HCT116 (cell line): ENCODE results near the gene APBB2. TPM values are rescaled to one million over a fixed set of nuclear protein-coding genes. Genes with fewer than 3 reads are reported as not detected.

Experiments
- ATAC-seq: fragments of 200-7000 bp; cut with Tn5 transposase; 2 replicates; pipeline ENCODE4 v1.9.1; 2020; ENCODE audit warnings: mild to moderate bottlenecking, moderate library complexity
- BruUV-seq: library from RNA; stranded (reverse); fragments of 400-500 nt; replicated peaks from 2 replicates; lab custom pipeline; 2021; lab: Mats Ljungman, UMichigan
- CTCF ChIA-PET: fragments of 300-600 bp; sonication (Branson Sonifier 250); formaldehyde crosslinking; loops from one replicate; lab custom pipeline; 2021; ENCODE audit warnings: antibody characterized with exemption; lab: Charles Lee
- POLR2A ChIA-PET: fragments of 300-600, 350-600 bp; sonication (Branson Sonifier 250); formaldehyde crosslinking; loops from one replicate; lab custom pipeline; 2021; ENCODE audit warnings: antibody characterized with exemption; lab: Charles Lee
- RAD21 ChIA-PET, 2 experiments: fragments of 300-600 bp; sonication (Branson Sonifier 250); formaldehyde crosslinking; loops; one replicate each; lab custom pipeline; 2023; ENCODE audit warnings: low total read pairs in 2 of 2; ENCODE audit not compliant: uncharacterized antibody in 2 of 2, unreplicated experiment in 2 of 2, low non-redundant PET in 1 of 2; lab: Charles Lee
- DNase-seq: peaks from one replicate; pipeline ENCODE4 v3.0.0-alpha.2; 2010; ENCODE audit warnings: low read depth, low spot score
- H2AFZ ChIP-seq: fragments of 200-600 bp; shearing (Covaris generic), sonication (generic); 2 replicates; pipeline ENCODE4 v1.6.1; 2017; ENCODE audit warnings: low read depth, mixed run types, mixed read lengths, antibody characterized with exemption, low read length; ENCODE audit not compliant: poor library complexity, severe bottlenecking
- H3K27ac ChIP-seq: 2 replicates; pipeline ENCODE4 v1.5.1; 2012; ENCODE audit warnings: low read depth, low read length
- H3K27me3 ChIP-seq: fragments of 200-600 bp; sonication (generic); 2 replicates; pipeline ENCODE4 v1.6.1; 2016; ENCODE audit warnings: mixed run types, low read length, mixed read lengths; ENCODE audit not compliant: insufficient read depth
- H3K36me3 ChIP-seq, 2 experiments: fragments of 200-500 bp in 1 of 2; fragments of 200-600 bp in 1 of 2; sonication (Bioruptor generic) in 1 of 2; sonication (generic) in 1 of 2; 2 replicates each; pipeline versions ENCODE4 v1.5.1 to v1.6.1; 2014 to 2016; ENCODE audit warnings: low read length in 2 of 2, inconsistent platforms in 1 of 2, mixed read lengths in 1 of 2, mixed run types in 1 of 2; ENCODE audit not compliant: insufficient read depth in 2 of 2, control insufficient read depth in 1 of 2
- H3K4me1 ChIP-seq, 2 experiments: fragments of 200-600 bp in 1 of 2; sonication (generic) in 1 of 2; 2 replicates each; pipeline versions ENCODE4 v1.5.1 to v1.6.1; 2012 to 2017; ENCODE audit warnings: low read length in 2 of 2, inconsistent platforms in 1 of 2, mild to moderate bottlenecking in 1 of 2, mixed read lengths in 1 of 2, mixed run types in 1 of 2, moderate library complexity in 1 of 2; ENCODE audit not compliant: insufficient read depth in 2 of 2, control insufficient read depth in 1 of 2
- H3K4me2 ChIP-seq: fragments of 200-600 bp; sonication (generic); 2 replicates; pipeline ENCODE4 v1.6.1; 2017; ENCODE audit warnings: mixed run types, low read length, mixed read lengths
- H3K4me3 ChIP-seq, 2 experiments: fragments of 200-600 bp in 1 of 2; sonication (generic) in 1 of 2; replicated peaks in 1 of 2; 2 replicates each; pipeline ENCODE4 v1.5.1; 2011 to 2016; ENCODE audit warnings: low read length in 2 of 2, control low read depth in 1 of 2, low read depth in 1 of 2, mild to moderate bottlenecking in 1 of 2, mixed read lengths in 1 of 2, mixed run types in 1 of 2
- H3K79me2 ChIP-seq: fragments of 200-600 bp; sonication (generic); 2 replicates; pipeline ENCODE4 v1.6.1; 2017; ENCODE audit warnings: mild to moderate bottlenecking, mixed run types, low read length, moderate library complexity, mixed read lengths; ENCODE audit not compliant: insufficient read depth
- H3K9ac ChIP-seq: fragments of 200-600 bp; sonication (generic); 2 replicates; pipeline ENCODE4 v1.6.1; 2016; ENCODE audit warnings: low read length, mixed read lengths
- H3K9me2 ChIP-seq: fragments of 200-600 bp; sonication (generic), shearing (Covaris generic); 2 replicates; pipeline ENCODE4 v1.6.1; 2017; ENCODE audit warnings: mixed run types, mild to moderate bottlenecking, moderate library complexity; ENCODE audit not compliant: insufficient read depth
- H3K9me3 ChIP-seq, 2 experiments: fragments of 200-500 bp in 1 of 2; fragments of 200-600 bp in 1 of 2; sonication (Bioruptor generic) in 1 of 2; sonication (generic) in 1 of 2; 2 replicates each; pipeline ENCODE4 v1.6.1; 2014 to 2017; ENCODE audit warnings: low read length in 2 of 2, mixed read lengths in 2 of 2, inconsistent platforms in 1 of 2, low read depth in 1 of 2, mild to moderate bottlenecking in 1 of 2, mixed run types in 1 of 2, moderate library complexity in 1 of 2; ENCODE audit not compliant: control insufficient read depth in 1 of 2, insufficient read depth in 1 of 2
- H4K20me1 ChIP-seq: fragments of 200-600 bp; sonication (generic), shearing (Covaris generic); 2 replicates; pipeline ENCODE4 v1.6.1; 2017; ENCODE audit warnings: mixed run types, mild to moderate bottlenecking, moderate library complexity; ENCODE audit not compliant: insufficient read depth
- ATF3 ChIP-seq: IDR thresholded peaks from 2 replicates; pipeline ENCODE4 v1.6.1; 2012
- CBX3 ChIP-seq: IDR thresholded peaks from 2 replicates; pipeline ENCODE4 v1.6.1; 2012; ENCODE audit warnings: low read depth
- CEBPB ChIP-seq: IDR thresholded peaks from 2 replicates; pipeline ENCODE4 v1.6.1; 2012; ENCODE audit warnings: low read depth
- CTCF ChIP-seq, 3 experiments: fragments of 200-600 bp in 1 of 3; sonication (generic) in 1 of 3; IDR thresholded peaks in 2 of 3; conservative IDR thresholded peaks in 1 of 3; 2 replicates each; pipeline ENCODE4 v1.5.1; 2012 to 2017; ENCODE audit warnings: low read depth in 2 of 3, low read length in 2 of 3, antibody characterized with exemption in 1 of 3, borderline replicate concordance in 1 of 3, control low read depth in 1 of 3, mild to moderate bottlenecking in 1 of 3, mixed read lengths in 1 of 3, mixed run types in 1 of 3, moderate library complexity in 1 of 3; ENCODE audit not compliant: insufficient read depth in 1 of 3
- ELF1 ChIP-seq: IDR thresholded peaks from 2 replicates; pipeline ENCODE4 v1.6.1; 2012; ENCODE audit warnings: low read depth, borderline replicate concordance
- EZH2 ChIP-seq: fragments of 200-600 bp; sonication (generic); IDR thresholded peaks from 2 replicates; pipeline ENCODE4 v1.6.1; 2017; ENCODE audit warnings: antibody characterized with exemption, mixed run types
- FOSL1 ChIP-seq: IDR thresholded peaks from 2 replicates; pipeline ENCODE4 v1.6.1; 2012; ENCODE audit warnings: low read depth
- JUND ChIP-seq: IDR thresholded peaks from 2 replicates; pipeline ENCODE4 v1.6.1; 2012
- POLR2A ChIP-seq: IDR thresholded peaks from 2 replicates; pipeline ENCODE4 v1.7.0; 2011; ENCODE audit warnings: borderline replicate concordance; ENCODE audit not compliant: insufficient read depth, insufficient read length; ENCODE audit errors: extremely low read depth
- POLR2AphosphoS5 ChIP-seq: IDR thresholded peaks from 2 replicates; pipeline ENCODE4 v1.6.1; 2011; ENCODE audit warnings: mild to moderate bottlenecking, low read depth, low read length, moderate library complexity
- RAD21 ChIP-seq: IDR thresholded peaks from 2 replicates; pipeline ENCODE4 v1.6.1; 2012; ENCODE audit warnings: low read depth, mild to moderate bottlenecking
- SRF ChIP-seq: IDR thresholded peaks from 2 replicates; pipeline ENCODE4 v1.6.1; 2012; ENCODE audit warnings: low read depth
- TCF7L2 ChIP-seq: IDR thresholded peaks from 2 replicates; pipeline ENCODE4 v1.7.0; 2011; ENCODE audit warnings: borderline replicate concordance, inconsistent platforms; ENCODE audit not compliant: insufficient read depth, insufficient read length; ENCODE audit errors: extremely low read depth
- ZBTB33 ChIP-seq: IDR thresholded peaks from 2 replicates; pipeline ENCODE4 v1.6.1; 2011; ENCODE audit warnings: mild to moderate bottlenecking, low read length, moderate library complexity; ENCODE audit not compliant: insufficient replicate concordance; ENCODE audit errors: extremely low read depth
- ZFX ChIP-seq: fragments of 450-650 bp; IDR thresholded peaks from 2 replicates; pipeline ENCODE4 v1.6.1; 2017
- ZNF274 ChIP-seq: fragments of 200-500 bp; sonication (Bioruptor generic); IDR thresholded peaks from 2 replicates; pipeline ENCODE4 v1.6.1; 2014; ENCODE audit warnings: mild to moderate bottlenecking, low read depth, low read length, inconsistent platforms
- intact Hi-C: fragments of 100-400 bp; cut with micrococcal nuclease; formaldehyde crosslinking; loops from 2 replicates; pipeline ENCODE4 v1.10.0; 2022
- total RNA-seq: library from RNA; stranded (reverse); gene quantifications from one replicate; pipeline ENCODE4 v1.2.1, GENCODE V29; 2021; ENCODE audit not compliant: unreplicated experiment

Gene APBB2
- total RNA-seq, 1 experiment from 2014 or later: 72.5 TPM

- Histone ChIP-seq H3K4me2 (no peak overlapping the region), H3K79me2 (no peaks in the 10 kb centered on the region), H3K9me3 (no peaks in the 10 kb centered on the region)
- ATAC-seq: no peak
- RAD21 ChIA-PET: no interaction called here
- TF ChIP-seq CBX3 (no peak), CEBPB (no peak), CTCF (IDR thresholded peaks at IDR 0.05 in 2 of 3, conservative IDR thresholded peaks at IDR 0.05 in 1 of 3; ENCODE audit: borderline replicate concordance in 1 of 3, insufficient read depth in 1 of 3, low read depth in 2 of 3, low read length in 2 of 3) (no peak), POLR2AphosphoS5 (no peak), FOSL1 (no peak), ATF3 (no peak), ZNF274 (no peak), JUND (no peak), TCF7L2 (no peak), SRF (no peak), EZH2 (no peak), ELF1 (no peak), POLR2A (no peak), ZFX (no peak), ZBTB33 (no peak), RAD21 (no peak)
- TF ChIP-seq, all 23 proteins: peak for 0
- Histone ChIP-seq H3K4me3 (no peak overlapping the region), H3K27ac (no peak overlapping the region), H2AFZ (no peak overlapping the region), H3K36me3 (peaks cover 0 to 17% of the 10 kb centered on the region in 2 experiments; a peak in 1 of 4 replicates), H3K4me1 (no peaks in the 10 kb centered on the region), H3K27me3 (no peaks in the 10 kb centered on the region), H3K9me2 (no peaks in the 10 kb centered on the region), H3K9ac (no peak overlapping the region), H4K20me1 (no peaks in the 10 kb centered on the region)
- ChIA-PET CTCF (no interaction called here), POLR2A (no interaction called here)
- DNase-seq: no peak
- intact Hi-C loops: no loop called here
- no TSS peak for BruUV-seq
These were observed 276.0 kb downstream of the APBB2 start for GRCh38 chr4:40938337-40938736.
